Heart left ventricle (tissue), 16 donors: ENCODE results near the gene RBM8A. TPM values are rescaled to one million over a fixed set of nuclear protein-coding genes. Genes with fewer than 3 reads are reported as not detected.

Source experiments
- ATAC-seq, 4 donors: fragments of 200-7000 bp; cut with Tn5 transposase; one replicate each; pipeline ENCODE4 v1.9.1; 2020 to 2022; ENCODE audit warnings: moderate library complexity in 4 of 4, mild to moderate bottlenecking in 3 of 4, moderate number of reproducible peaks in 1 of 4
- DNase-seq, 5 donors: peaks; one replicate each; pipeline ENCODE4 v3.0.0-alpha.2; 2020
- H3K27ac ChIP-seq, 12 donors: fragments of 200-600 bp; sonication (generic) in 4 of 12; one replicate each; pipeline versions ENCODE4 v1.5.0 to v1.8.0; 2016 to 2022; ENCODE audit warnings: mild to moderate bottlenecking in 2 of 12
- H3K27me3 ChIP-seq, 9 donors: fragments of 200-600 bp; sonication (generic) in 2 of 9; one replicate each; pipeline versions ENCODE4 v1.5.1 to v1.8.0; 2016 to 2022; ENCODE audit warnings: mild to moderate bottlenecking in 3 of 9
- H3K36me3 ChIP-seq, 9 donors: fragments of 200-600 bp; sonication (generic) in 2 of 9; one replicate each; pipeline versions ENCODE4 v1.5.0 to v1.8.0; 2018 to 2022; ENCODE audit warnings: mild to moderate bottlenecking in 2 of 9
- H3K4me1 ChIP-seq, 12 donors: fragments of 200-600 bp; sonication (generic) in 4 of 12; one replicate each; pipeline versions ENCODE4 v1.5.0 to v1.8.0; 2016 to 2022; ENCODE audit warnings: mild to moderate bottlenecking in 3 of 12
- H3K4me3 ChIP-seq, 12 donors: fragments of 200-600 bp; sonication (generic) in 4 of 12; one replicate each; pipeline versions ENCODE4 v1.5.0 to v1.8.0; 2017 to 2022; ENCODE audit warnings: mild to moderate bottlenecking in 9 of 12, moderate library complexity in 4 of 12
- H3K9me3 ChIP-seq, 12 donors: fragments of 200-600 bp; sonication (generic) in 4 of 12; one replicate each; pipeline versions ENCODE4 v1.5.0 to v1.8.0; 2016 to 2022; ENCODE audit warnings: mild to moderate bottlenecking in 1 of 12
- POLR2A ChIP-seq, 2 donors: fragments of 450-650 bp; IDR thresholded peaks; one replicate each; pipeline ENCODE4 v1.6.1; 2017; ENCODE audit warnings: antibody characterized with exemption in 2 of 2, mild to moderate bottlenecking in 2 of 2, moderate library complexity in 2 of 2
- WGBS, 4 donors: extraction: QIAGEN DNeasy Blood & Tissue Kit in 2 of 4; methylation state at CpG; one replicate each; pipeline versions ENCODE4 v1.1.5 to v1.1.7; 2013 to 2018; 5-methylcytosine and 5-hydroxymethylcytosine counted together
- intact Hi-C, 10 donors: fragments of 100-400 bp; cut with DNase I; formaldehyde crosslinking; loops; one replicate each; pipeline versions ENCODE4 v1.11.1 to v1.14.2; 2022
- polyA plus RNA-seq, 2 donors: library from polyadenylated mRNA; stranded (reverse); fragments of 200-250 nt; gene quantifications; one replicate each; pipeline ENCODE4 v1.2.3, GENCODE V29; 2013
- total RNA-seq, 9 donors: library from RNA; depleted of rRNA in 2 of 9; stranded (reverse); fragments of >200 nt in 2 of 9; fragmentation: NEBNext Ultra II Directional in 3 of 9; extraction: Animal tissue kit (Norgen Biotek cat#: 25700) in 3 of 9; gene quantifications; one replicate each; pipeline versions ENCODE4 v1.1.0 to v1.2.4, GENCODE V29; 2016 to 2023
- TF ChIP-seq, protein P1 (sequence below), 12 donors: fragments of 200-600 bp; sonication (generic) in 4 of 12; IDR thresholded peaks; one replicate each; pipeline versions ENCODE4 v1.5.0 to v1.8.0; 2018 to 2022; ENCODE audit warnings: antibody characterized with exemption in 12 of 12, mild to moderate bottlenecking in 5 of 12
- donor health status: ischemic (EF 13 %, LVEDD 7.1; RV severe dilation, severe dysfunction).
- donor health status: healthy with polysubstance abuse.
- donor health status: DM: no; HTN: yes; CAD: no.
- donor health status: DM: no; HTN: no; CAD: no.
- donor health status: ischemic (EF 25% LVEDD 6.9; RV normal size, moderate dysfunction).
- donor health status: ischemic (EF 25% LVEDD 5.7; RV mildly dilated, moderate dysfunction).
- donor health status: healthy.
- donor health status: DM: yes; HTN: yes; CAD: no.
- donor health status: ischemic (EF 35%, LVEDD 5.7; RV mildly dilated, moderate dysfunction).
- donor health status: nonischemic (EF 11% LVEDD 7.7; RV severe dilation, severe dysfunction).
- donor health status: DM: yes; HTN: yes; CAD: no.
- donor health status: PGD.
- donor health status: ischemic (EF 29% LVEDD 5.4; RV normal size, mild dysfunction).
- donor health status: nonischemic (EF 23%, LVEDD 6.1; RV moderate dilation, normal function).

Gene RBM8A
- total and polyA plus RNA-seq, 11 donors: 57.9 to 186 (median 75.7) TPM

GRCh38 chr1:145917595-145917994, 9.7 kb downstream of the RBM8A start:
- Histone ChIP-seq H3K36me3 (peaks cover 0 to 55% (median 50%) of the 10 kb centered on the region in 9 donors), H3K27me3 (no peaks in the 10 kb centered on the region), H3K4me1 (peaks cover 5 to 29% (median 22%) of the 10 kb centered on the region in 12 donors), H3K27ac (peak overlapping the region in 9 of 12 donors; percentile 79 to 97 (median 92)), H3K9me3 (no peaks in the 10 kb centered on the region), H3K4me3 (peak overlapping the region; percentile 72 to 99 (median 89))
- intact Hi-C loops: loop anchor here in 6 of 10 donors (5.0 kb wide), 2 partner anchors 40 to 70 kb away; partner anchors contain the start of genes LIX1L (in 5 of the 6) and NUDT17 (in 2 of the 6)
- no peak for DNase-seq
- no peak for TF ChIP-seq POLR2A (IDR thresholded peaks at IDR 0.05)
- WGBS, 4 donors: 70 to 81% (median 73%) methylated on average over 5 of the region's 5 CpGs
- no peak for ATAC-seq

- WGBS, 4 donors: 71 to 79% (median 78%) methylated on average over 5 of the region's 5 CpGs
- H3K4me3 ChIP-seq: peak overlapping the region in 1 of 12 donors; percentile 8
These were observed 10.5 kb downstream of the RBM8A start for GRCh38 chr1:145916745-145917144.

DNA sequence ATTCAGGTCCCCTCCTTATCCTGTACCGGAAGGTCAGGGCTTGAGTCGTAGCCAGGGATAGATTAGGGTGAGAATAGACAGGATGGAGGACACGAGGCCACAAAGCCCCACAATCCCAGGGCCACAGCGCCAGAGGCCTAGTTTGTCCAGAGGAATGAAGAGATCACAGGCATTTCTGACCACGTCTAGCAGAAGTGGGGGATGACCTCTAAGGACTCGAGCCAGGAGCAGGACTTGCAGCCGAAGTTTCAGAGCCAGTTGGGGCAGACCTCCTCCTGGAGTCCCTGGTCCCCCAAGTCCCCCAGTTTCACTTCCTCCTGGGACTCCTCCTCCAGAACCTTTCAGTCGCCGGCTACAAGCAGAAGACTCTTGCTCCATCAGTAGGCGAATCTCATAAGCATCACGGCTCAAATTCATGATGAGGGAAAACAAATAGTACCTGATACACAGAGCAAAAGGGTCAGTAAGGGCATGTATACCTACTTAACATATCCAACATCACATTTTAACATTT, 15.1 kb downstream of the RBM8A start:
- Histone ChIP-seq H3K4me1 (peaks cover 0 to 34% (median 23%) of the 10 kb centered on the region in 12 donors), H3K9me3 (no peaks in the 10 kb centered on the region), H3K4me3 (no peak overlapping the region), H3K27me3 (no peaks in the 10 kb centered on the region), H3K27ac (no peak overlapping the region), H3K36me3 (peaks cover 0 to 66% (median 62%) of the 10 kb centered on the region in 9 donors)
- intact Hi-C loops: loop anchor here in 5 of 10 donors (5.0 kb wide), 3 partner anchors 55 to 100 kb away; partner anchors contain the start of genes NUDT17 (in 4 of the 5) and PIAS3 (in 1 of the 5)
- TF ChIP-seq POLR2A (IDR thresholded peaks at IDR 0.05): no peak
- TF ChIP-seq, protein P1, sequence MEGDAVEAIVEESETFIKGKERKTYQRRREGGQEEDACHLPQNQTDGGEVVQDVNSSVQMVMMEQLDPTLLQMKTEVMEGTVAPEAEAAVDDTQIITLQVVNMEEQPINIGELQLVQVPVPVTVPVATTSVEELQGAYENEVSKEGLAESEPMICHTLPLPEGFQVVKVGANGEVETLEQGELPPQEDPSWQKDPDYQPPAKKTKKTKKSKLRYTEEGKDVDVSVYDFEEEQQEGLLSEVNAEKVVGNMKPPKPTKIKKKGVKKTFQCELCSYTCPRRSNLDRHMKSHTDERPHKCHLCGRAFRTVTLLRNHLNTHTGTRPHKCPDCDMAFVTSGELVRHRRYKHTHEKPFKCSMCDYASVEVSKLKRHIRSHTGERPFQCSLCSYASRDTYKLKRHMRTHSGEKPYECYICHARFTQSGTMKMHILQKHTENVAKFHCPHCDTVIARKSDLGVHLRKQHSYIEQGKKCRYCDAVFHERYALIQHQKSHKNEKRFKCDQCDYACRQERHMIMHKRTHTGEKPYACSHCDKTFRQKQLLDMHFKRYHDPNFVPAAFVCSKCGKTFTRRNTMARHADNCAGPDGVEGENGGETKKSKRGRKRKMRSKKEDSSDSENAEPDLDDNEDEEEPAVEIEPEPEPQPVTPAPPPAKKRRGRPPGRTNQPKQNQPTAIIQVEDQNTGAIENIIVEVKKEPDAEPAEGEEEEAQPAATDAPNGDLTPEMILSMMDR (IDR thresholded peaks at IDR 0.05): no peak
- ATAC-seq: no peak
- DNase-seq: no peak
- WGBS, 4 donors: 72 to 80% (median 78%) methylated on average over 11 of the region's 11 CpGs

More at GRCh38 chr1:145916745-145917144, 10.5 kb downstream of the RBM8A start:
- DNase-seq (no peak), ATAC-seq (no peak)
- TF ChIP-seq, protein P1 (IDR thresholded peaks at IDR 0.05): no peak
- TF ChIP-seq POLR2A (IDR thresholded peaks at IDR 0.05): no peak
- Histone ChIP-seq H3K36me3 (peaks cover 0 to 58% (median 51%) of the 10 kb centered on the region in 9 donors), H3K9me3 (no peaks in the 10 kb centered on the region), H3K4me1 (peaks cover 5 to 29% (median 22%) of the 10 kb centered on the region in 12 donors), H3K27ac (no peak overlapping the region), H3K27me3 (no peaks in the 10 kb centered on the region)
- intact Hi-C loops: loop anchor here in 6 of 10 donors (5.0 kb wide), 2 partner anchors 41 to 69 kb away; partner anchors contain the start of genes LIX1L (in 5 of the 6) and NUDT17 (in 2 of the 6)

DNA sequence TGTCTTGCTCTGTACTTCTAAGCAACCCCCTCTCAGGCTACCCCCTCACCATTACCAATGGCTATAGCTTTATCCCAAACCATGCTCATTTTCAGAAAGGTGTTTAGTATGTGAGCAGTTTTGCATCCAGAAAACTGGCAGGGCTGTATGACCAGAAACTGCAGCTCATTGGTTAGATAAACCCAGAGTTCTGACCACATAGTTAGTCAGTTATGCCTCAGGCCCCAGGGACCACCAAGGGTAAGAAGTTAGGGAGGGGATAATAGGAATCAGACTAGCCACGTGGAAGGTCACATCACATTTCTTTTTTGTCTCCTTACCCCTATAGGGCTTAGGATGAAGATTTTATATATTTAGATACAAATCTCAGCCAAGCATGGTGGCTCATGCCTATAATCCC, 18.6 kb downstream of the RBM8A start:
- DNase-seq: no peak
- H3K36me3 ChIP-seq: peaks cover 0 to 32% (median 29%) of the 10 kb centered on the region in 9 donors
- no peaks in the 10 kb centered on the region for H3K27me3 ChIP-seq
- ATAC-seq: no peak
- H3K27ac ChIP-seq: peak overlapping the region in 7 of 12 donors; percentile 16 to 69 (median 57)
- TF ChIP-seq POLR2A (IDR thresholded peaks at IDR 0.05): no peak
- TF ChIP-seq, protein P1 (IDR thresholded peaks at IDR 0.05): no peak
- intact Hi-C loops: loop anchor here in 3 of 10 donors (2.0 to 5.0 kb wide), 2 partner anchors 16 to 51 kb away; partner anchors contain the start of gene PIAS3 (in 1 of the 3)
- no peak overlapping the region for H3K4me3 ChIP-seq
- H3K9me3 ChIP-seq: no peaks in the 10 kb centered on the region
- 24 to 64% (median 59%) methylated on average over 1 of the region's 1 CpG for WGBS, 4 donors
- peaks cover 0 to 28% (median 19%) of the 10 kb centered on the region in 12 donors for H3K4me1 ChIP-seq
